ENCODE data around the gene SH2D3A. TPM values are rescaled to one million over a fixed set of nuclear protein-coding genes. Genes with fewer than 3 reads are reported as not detected.

The SH2D3A gene
- 11.2 to 19.0 TPM (median 16.9 TPM) in 5 replicates for total RNA-seq (2022; extraction: Qiagen RNA extraction; ENCODE audit: low read depth)

GRCh38 chr19:6767357-6768235 is at the start of gene SH2D3A:
TSS of gene SH2D3A (minus strand) at chr19:6767435. CDS start at chr19:6763748, 3,687 bp downstream.

GRCh38 chr19:6772028-6772865 is 5.0 kb upstream of the SH2D3A start, which contains the start of gene VAV1:
TSS of gene VAV1 (plus strand) at chr19:6772708. CDS start at chr19:6772808, 100 bp downstream.

GRCh38 chr19:6739390-6739882 is 27.8 kb downstream of the SH2D3A start, which contains the start of gene TRIP10:
TSS of gene TRIP10 (plus strand) at chr19:6739680. CDS start at chr19:6739762, 82 bp downstream.

GRCh38 chr19:6737284-6737872 is 29.9 kb downstream of the SH2D3A start, which contains the start of gene GPR108:
TSS of gene GPR108 (minus strand) at chr19:6737580. CDS start at chr19:6737576, 4 bp downstream.

GRCh38 chr19:6720369-6721137 is 46.7 kb downstream of the SH2D3A start, which contains the start of gene C3:
TSS of gene C3 (minus strand) at chr19:6720650. CDS start at chr19:6720589, 61 bp downstream.

Other genes with a start within 250 kb of the SH2D3A start
- 3.2 to 6.5 TPM (median 6.1 TPM) in 5 replicates for gene TNFSF9, start 236.4 kb downstream of the SH2D3A start, total RNA-seq (2022; extraction: Qiagen RNA extraction; ENCODE audit: low read depth)
- 10.6 to 27.7 TPM (median 22.0 TPM) in 5 replicates for gene CD70, start 176.3 kb downstream of the SH2D3A start, total RNA-seq (2022; extraction: Qiagen RNA extraction; ENCODE audit: low read depth)
- gene TNFSF14, start 97.3 kb downstream of the SH2D3A start, total RNA-seq (2022; extraction: Qiagen RNA extraction; ENCODE audit: low read depth), result 0.05 to 0.25 TPM (median 0.12 TPM) in 4 of 5 replicates, not detected in the other
- 38.5 to 59.5 TPM (median 46.6 TPM) in 5 replicates for gene C3, start 46.8 kb downstream of the SH2D3A start, total RNA-seq (2022; extraction: Qiagen RNA extraction; ENCODE audit: low read depth)
- gene GPR108, start 29.9 kb downstream of the SH2D3A start, total RNA-seq (2022; extraction: Qiagen RNA extraction; ENCODE audit: low read depth), result 28.6 to 45.9 TPM (median 41.6 TPM) in 5 replicates
- gene TRIP10, start 27.8 kb downstream of the SH2D3A start, total RNA-seq (2022; extraction: Qiagen RNA extraction; ENCODE audit: low read depth), result 65.2 to 93.3 TPM (median 85.2 TPM) in 5 replicates
- 6.1 to 7.9 TPM (median 7.1 TPM) in 5 replicates for gene VAV1, start 5.3 kb upstream of the SH2D3A start, total RNA-seq (2022; extraction: Qiagen RNA extraction; ENCODE audit: low read depth)
- 5.0 to 6.0 TPM (median 5.4 TPM) in 5 replicates for gene ADGRE1, start 120.1 kb upstream of the SH2D3A start, total RNA-seq (2022; extraction: Qiagen RNA extraction; ENCODE audit: low read depth)